ENCODE data around the gene UCHL5.

UCHL5 gene

DNA sequence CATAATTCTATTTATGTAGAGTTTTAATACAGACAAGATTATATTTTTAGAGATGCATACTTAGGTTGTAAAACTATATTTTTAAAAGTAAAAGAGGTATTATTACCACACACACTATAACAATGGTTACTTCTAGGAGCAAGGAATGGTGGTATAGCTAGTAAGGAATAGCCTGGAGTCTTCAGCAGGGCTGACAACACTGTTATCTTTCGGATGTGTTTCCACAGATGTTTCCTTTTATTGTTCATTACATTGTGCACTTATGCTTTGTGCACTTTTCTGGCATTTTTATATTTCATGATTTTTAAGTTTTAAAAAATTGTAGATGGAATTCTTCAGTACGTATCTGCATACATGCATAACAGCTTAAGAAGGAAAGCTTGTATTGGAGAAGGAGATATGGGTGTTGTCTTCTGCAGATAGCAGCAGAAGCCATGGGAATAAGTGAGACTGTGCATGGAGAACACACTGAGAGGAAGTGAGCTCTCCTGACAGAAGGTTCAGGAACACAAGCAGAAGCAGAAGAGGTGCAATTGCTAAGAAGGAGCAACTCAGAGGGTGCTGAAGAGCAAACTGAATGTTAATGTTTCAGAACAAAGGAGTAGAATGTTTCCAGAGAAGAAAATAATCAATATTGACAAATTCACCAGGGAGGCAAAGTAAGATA is 91.8 kb downstream of the UCHL5 start:
- Histone ChIP-seq H3K27ac (peak overlapping the region; percentile 48), H3K4me3 (ENCODE audit: low read depth in 1 of 2, low read length in 1 of 2) (no peak overlapping the region), H3K36me3 (no peaks in the 10 kb centered on the region), H3K4me1 (ENCODE audit: control insufficient read depth in 1 of 2, insufficient read depth in 1 of 2, low read depth in 1 of 2, low read length in 1 of 2) (no peaks in the 10 kb centered on the region), H3K9me3 (no peaks in the 10 kb centered on the region), H3K27me3 (no peaks in the 10 kb centered on the region)
- TF ChIP-seq CTCF (IDR thresholded peaks at IDR 0.05) = no peak

- Histone ChIP-seq H3K27ac (no peak overlapping the region), H3K4me1 (ENCODE audit: control insufficient read depth in 1 of 2, insufficient read depth in 1 of 2, low read depth in 1 of 2, low read length in 1 of 2) (no peaks in the 10 kb centered on the region), H3K36me3 (no peaks in the 10 kb centered on the region), H3K9me3 (no peaks in the 10 kb centered on the region), H3K4me3 (ENCODE audit: low read depth in 1 of 2, low read length in 1 of 2) (no peak overlapping the region), H3K27me3 (no peaks in the 10 kb centered on the region)
- TF ChIP-seq CTCF (IDR thresholded peaks at IDR 0.05) = no peak
Measured at GRCh38 chr1:192966073-192966472, 93.1 kb downstream of the UCHL5 start.

- no peaks in the 10 kb centered on the region for H3K27me3 ChIP-seq
- no peaks in the 10 kb centered on the region for H3K36me3 ChIP-seq
- peaks cover 5 to 7% of the 10 kb centered on the region in 2 experiments for H3K4me1 ChIP-seq (ENCODE audit: control insufficient read depth in 1 of 2, insufficient read depth in 1 of 2, low read depth in 1 of 2, low read length in 1 of 2)
- TF ChIP-seq CTCF (IDR thresholded peaks at IDR 0.05) = no peak
- no peak overlapping the region for H3K27ac ChIP-seq
- no peak overlapping the region for H3K4me3 ChIP-seq (ENCODE audit: low read depth in 1 of 2, low read length in 1 of 2)
- H3K9me3 ChIP-seq = no peaks in the 10 kb centered on the region
Measured at GRCh38 chr1:192962901-192963300, 96.3 kb downstream of the UCHL5 start.

Measured in neutrophil (primary cell).